ENCODE results near the gene PPM1E.
"Not testable (repeated sequence)": the region's sequence is repeated elsewhere in the genome, so short reads cannot be mapped to it uniquely, and the experiment has no call there.

The PPM1E gene

DNA sequence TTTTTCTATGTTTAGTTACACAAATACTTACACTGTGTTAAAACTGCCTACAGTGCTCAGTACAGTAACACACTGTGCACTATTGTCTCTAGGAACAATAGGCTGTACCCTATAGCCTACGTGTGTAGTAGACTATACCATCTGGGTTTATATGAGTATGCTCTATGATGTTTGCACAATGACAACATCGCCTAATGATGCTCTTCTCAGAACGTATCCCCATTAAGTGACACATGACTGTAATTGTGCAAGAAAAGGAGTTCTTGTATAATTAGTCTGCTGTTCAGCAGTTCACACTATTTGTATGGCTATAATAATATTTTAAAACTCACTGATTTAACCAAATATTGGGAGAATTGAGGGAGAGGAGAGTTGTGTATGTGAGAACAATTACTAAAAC lies 177.3 kb downstream of the PPM1E start:
- no peak overlapping the region for H3K4me3 ChIP-seq (ENCODE audit: low read depth, low read length)
- DNase-seq: no peak
- H3K36me3 ChIP-seq: no peaks in the 10 kb centered on the region
- no peaks in the 10 kb centered on the region for H3K27me3 ChIP-seq
- no peaks in the 10 kb centered on the region; the same call in 1 of the 2 replicates for H3K4me1 ChIP-seq
- H3K9me3 ChIP-seq: no peaks in the 10 kb centered on the region
- no peak for TF ChIP-seq CTCF (IDR thresholded peaks at IDR 0.05; ENCODE audit: low read depth, low read length)

GRCh38 chr17:58936295-58936694 lies 180.6 kb downstream of the PPM1E start:
- H3K4me3 ChIP-seq (ENCODE audit: low read depth, low read length): no peak overlapping the region
- DNase-seq: no peak
- no peak for TF ChIP-seq CTCF (IDR thresholded peaks at IDR 0.05; ENCODE audit: low read depth, low read length)
- H3K36me3 ChIP-seq: no peaks in the 10 kb centered on the region
- no peaks in the 10 kb centered on the region for H3K27me3 ChIP-seq
- no peaks in the 10 kb centered on the region for H3K9me3 ChIP-seq
- no peaks in the 10 kb centered on the region; the same call in 1 of the 2 replicates for H3K4me1 ChIP-seq

- no peaks in the 10 kb centered on the region for H3K27me3 ChIP-seq
- TF ChIP-seq CTCF (IDR thresholded peaks at IDR 0.05; ENCODE audit: low read depth, low read length): no peak
- no peaks in the 10 kb centered on the region for H3K36me3 ChIP-seq
- no peak overlapping the region for H3K4me3 ChIP-seq (ENCODE audit: low read depth, low read length)
- 0 out of 2 replicates have a peak, but pooled peaks cover 2% of the 10 kb centered on the region for H3K9me3 ChIP-seq
- no peak for DNase-seq
- no peaks in the 10 kb centered on the region for H3K4me1 ChIP-seq
Observed at GRCh38 chr17:58944166-58944565, 188.5 kb downstream of the PPM1E start.

DNA sequence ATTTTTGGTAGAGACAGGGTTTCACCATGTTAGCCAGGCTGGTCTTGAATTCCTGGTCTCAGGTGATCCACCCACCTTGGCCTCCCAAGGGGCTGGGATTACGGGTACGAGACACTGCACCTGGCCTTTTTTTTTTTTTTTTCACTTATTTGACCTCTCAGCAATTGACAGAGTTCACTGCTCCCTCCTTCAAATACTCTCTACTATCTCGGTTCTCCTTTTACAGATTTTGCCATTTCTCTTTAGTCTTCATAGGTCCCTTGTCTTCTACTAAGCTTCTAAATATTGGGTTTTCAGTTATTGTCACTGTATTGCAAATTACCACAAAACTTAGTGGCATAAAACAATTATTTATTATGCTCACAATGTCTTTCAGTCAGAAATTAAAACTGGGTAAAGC lies 191.8 kb downstream of the PPM1E start:
- Histone ChIP-seq H3K4me1 (no peaks in the 10 kb centered on the region), H3K36me3 (no peaks in the 10 kb centered on the region), H3K4me3 (ENCODE audit: low read depth, low read length) (no peak overlapping the region), H3K9me3 (peaks cover 6% of the 10 kb centered on the region; the same call in 1 of the 2 replicates), H3K27me3 (no peaks in the 10 kb centered on the region)
- DNase-seq: no peak
- no peak for TF ChIP-seq CTCF (IDR thresholded peaks at IDR 0.05; ENCODE audit: low read depth, low read length)

DNA sequence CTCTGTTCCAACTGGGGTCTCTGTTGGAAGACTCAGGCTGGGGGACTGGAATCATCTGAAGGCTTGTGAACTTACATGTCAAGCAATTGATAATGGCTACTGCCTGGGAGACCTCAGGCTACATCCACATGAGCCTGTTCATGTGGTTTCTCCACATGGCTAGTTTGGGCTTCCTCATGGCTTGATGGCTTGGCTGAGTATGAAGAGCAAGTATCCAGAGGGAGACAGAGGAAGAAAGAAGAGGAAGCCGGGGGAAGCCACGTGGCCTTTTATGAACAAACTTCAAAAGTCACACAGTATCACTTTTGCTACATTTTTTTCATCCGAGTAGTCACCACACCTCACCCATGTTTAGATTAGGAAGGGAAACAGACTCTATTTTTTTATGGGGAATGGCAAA lies 192.2 kb downstream of the PPM1E start:
- H3K36me3 ChIP-seq: no peaks in the 10 kb centered on the region
- H3K4me1 ChIP-seq: no peaks in the 10 kb centered on the region
- no peak overlapping the region for H3K4me3 ChIP-seq (ENCODE audit: low read depth, low read length)
- DNase-seq: no peak
- H3K27me3 ChIP-seq: no peaks in the 10 kb centered on the region
- TF ChIP-seq CTCF (IDR thresholded peaks at IDR 0.05; ENCODE audit: low read depth, low read length): no peak
- H3K9me3 ChIP-seq: peaks cover 6% of the 10 kb centered on the region; the same call in 1 of the 2 replicates

DNA sequence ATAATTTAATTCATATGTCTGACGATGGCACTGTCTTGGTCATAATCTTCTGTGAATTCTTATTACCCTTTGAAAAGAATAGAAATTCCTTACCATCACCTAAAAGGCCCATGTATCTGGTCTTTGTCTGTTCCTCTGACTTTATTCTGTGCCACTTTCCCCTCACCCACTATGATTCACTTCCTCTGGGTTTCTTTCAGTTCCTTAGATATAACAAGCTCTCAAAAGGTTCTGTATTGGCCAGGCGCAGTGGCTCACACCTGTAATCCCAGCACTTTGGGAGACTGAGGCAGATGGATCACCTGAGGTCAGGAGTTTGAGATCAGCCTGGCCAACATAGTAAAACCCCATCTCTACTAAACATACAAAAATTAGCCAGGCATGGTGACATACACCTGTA lies 198.7 kb downstream of the PPM1E start:
- not testable (repeated sequence) for H3K27me3 ChIP-seq; H3K4me1 ChIP-seq; H3K4me3 ChIP-seq (ENCODE audit: low read depth, low read length); H3K36me3 ChIP-seq; H3K9me3 ChIP-seq; DNase-seq

Measured in BE2C (cell line).